HG03025 (cell line): ENCODE measurements around the gene MGMT.

Experiments
- ATAC-seq: cut with Tn5 transposase; IDR thresholded peaks from one replicate; pipeline ENCODE4 v1.9.1; 2021; ENCODE audit warnings: mild to moderate bottlenecking, moderate library complexity; ENCODE audit not compliant: unreplicated experiment, low FRiP score

MGMT gene

GRCh38 chr10:129808092-129808983, 341.3 kb downstream of the MGMT start:
- no peak for ATAC-seq

GRCh38 chr10:129809431-129809830, 342.4 kb downstream of the MGMT start:
- ATAC-seq = no peak

- no peak for ATAC-seq
Observed at GRCh38 chr10:129809841-129810240, 342.8 kb downstream of the MGMT start.

- ATAC-seq = no peak
Observed at GRCh38 chr10:129811208-129811607, 344.2 kb downstream of the MGMT start.

GRCh38 chr10:129812398-129812797, 345.4 kb downstream of the MGMT start:
- no peak for ATAC-seq

- ATAC-seq = no peak
Observed at GRCh38 chr10:129814681-129815646, 347.9 kb downstream of the MGMT start.

GRCh38 chr10:129815898-129816655, 349.0 kb downstream of the MGMT start:
- ATAC-seq = no peak

GRCh38 chr10:129816656-129817045, 349.6 kb downstream of the MGMT start:
- ATAC-seq = no peak
